Superior temporal gyrus (tissue), 1 donor: ENCODE data around the gene FBP1.

Source experiments
- DNase-seq: peaks from one replicate; pipeline ENCODE4 v3.0.0-alpha.2; 2016; ENCODE audit errors: extremely low spot score

Gene FBP1

DNA sequence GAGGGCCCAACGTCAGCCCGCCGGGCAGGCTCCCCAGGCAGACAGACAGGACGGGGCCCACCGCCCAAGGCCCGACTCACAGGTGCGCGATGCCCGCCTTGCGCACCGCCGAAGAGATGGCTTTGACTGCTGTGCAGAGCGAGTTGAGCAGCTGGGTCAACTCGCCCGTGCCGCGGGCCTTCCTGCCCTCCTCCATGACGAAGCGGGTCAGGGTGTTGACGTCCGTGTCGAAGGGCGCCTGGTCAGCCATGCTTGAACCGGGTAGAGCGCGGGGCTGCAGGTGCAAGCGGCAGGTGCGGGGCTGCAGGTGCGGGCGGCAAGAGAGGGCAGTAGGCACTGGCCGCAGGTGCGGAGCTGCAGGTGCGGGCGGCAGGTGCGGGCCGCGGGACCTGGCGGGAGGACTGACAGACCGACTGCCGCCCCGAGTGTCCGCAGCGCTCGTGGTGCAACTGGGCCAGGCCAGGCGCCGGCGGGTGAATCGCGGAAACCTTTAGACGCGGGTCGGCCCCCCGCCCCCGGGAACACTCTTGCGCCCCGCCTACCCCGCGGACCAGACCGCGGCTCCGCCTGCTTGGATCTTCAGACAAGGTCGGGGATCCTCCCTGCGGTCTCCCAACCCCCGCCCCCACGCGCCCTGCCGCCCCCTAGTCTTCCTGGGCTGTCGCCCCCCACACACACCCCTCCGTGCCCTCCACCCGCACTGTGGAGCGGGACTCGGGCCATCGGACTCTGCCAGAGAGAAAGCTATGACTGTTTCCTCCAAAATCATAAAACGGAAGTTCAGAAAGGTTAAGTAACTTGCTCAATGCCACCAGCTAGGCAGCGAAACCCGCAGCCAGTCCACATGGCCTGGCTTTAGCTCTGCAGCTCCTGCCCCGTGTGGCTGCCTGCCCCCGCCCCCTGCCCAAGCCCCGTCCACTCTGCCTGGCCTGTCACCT lies at the start of gene FBP1:
Gene FBP1 (minus strand): TSS at position 458 of the 938 bp plus-strand sequence. CDS start 208 bp downstream, at position 250.
- DNase-seq, result no peak

DNA sequence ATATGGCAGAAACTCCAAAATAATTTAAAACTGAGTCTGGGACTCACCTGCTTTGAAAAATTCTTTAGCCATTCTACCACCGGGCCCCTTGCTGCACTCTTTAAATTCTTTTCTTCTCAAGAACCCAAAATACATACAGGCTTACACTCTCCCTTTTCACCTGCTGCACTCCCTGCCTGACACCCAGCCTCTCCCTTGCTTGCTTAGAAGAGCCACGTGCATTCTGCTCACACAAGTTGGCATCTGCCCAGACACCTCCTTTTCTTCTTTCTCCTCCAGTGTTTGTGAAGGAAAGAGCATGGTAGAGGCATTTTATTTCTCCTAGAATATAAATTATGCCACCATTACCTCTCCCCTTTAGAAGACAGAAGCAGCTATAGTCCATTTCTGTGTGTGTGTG lies 48.1 kb upstream of the FBP1 start:
- DNase-seq, result no peak

DNA sequence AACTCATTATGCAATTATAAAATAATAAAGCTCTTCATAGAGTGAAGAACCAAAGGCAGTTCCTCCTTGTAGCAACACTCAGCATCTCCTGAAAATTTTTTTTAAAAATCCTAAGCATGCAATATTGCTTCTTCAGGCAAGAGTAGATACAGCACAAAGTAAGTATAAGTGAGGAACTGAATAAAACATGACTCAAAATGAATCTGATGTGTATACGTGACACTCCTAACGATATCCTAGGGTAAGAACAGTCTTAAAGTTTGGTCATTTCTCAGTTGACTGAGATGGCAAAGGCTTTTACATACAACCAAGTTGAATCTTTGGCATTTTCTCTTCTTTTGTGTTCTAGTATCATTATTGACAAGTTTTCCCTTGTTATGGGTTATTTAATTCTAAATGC lies 46.0 kb upstream of the FBP1 start:
- DNase-seq, result no peak

DNA sequence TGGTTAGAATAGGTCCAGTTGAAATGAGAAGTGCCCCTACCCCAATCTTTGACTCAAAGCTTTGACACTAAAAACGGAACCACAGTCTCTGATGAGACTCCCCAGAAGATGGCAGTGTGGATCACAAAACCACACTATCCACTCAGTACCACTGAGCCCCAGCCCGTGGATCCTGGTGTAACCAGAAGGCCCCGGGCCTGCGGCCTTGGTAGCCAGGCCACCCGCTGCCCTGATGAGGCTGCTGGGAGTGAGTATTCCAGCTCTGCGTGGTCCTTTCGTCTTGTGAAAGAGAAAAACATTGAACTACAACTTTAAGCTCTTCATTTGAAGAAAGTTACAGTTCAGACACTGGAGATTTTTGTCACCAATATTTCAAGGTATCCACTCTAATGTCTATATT lies 42.2 kb upstream of the FBP1 start:
- DNase-seq, result peak; percentile 94

DNA sequence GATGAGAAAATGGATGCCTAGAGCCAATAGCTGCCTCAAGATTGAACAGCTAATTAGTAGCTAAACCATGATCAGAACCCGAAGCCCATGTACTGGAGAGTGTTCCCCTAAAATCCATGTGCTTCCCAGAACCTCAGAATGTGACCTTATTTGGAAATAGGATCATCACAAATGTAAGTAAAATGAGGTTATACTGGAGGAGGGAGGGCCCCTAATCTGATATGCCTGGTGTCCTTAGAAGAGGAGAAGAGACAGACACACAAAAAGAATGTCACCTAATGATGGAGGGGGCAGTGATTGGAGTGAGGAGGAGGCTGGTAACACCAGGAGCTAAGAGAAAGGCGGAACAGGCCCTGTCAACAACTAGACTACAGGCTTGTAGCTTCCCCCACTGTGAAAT lies 41.3 kb upstream of the FBP1 start:
- DNase-seq, result peak; percentile 4

DNA sequence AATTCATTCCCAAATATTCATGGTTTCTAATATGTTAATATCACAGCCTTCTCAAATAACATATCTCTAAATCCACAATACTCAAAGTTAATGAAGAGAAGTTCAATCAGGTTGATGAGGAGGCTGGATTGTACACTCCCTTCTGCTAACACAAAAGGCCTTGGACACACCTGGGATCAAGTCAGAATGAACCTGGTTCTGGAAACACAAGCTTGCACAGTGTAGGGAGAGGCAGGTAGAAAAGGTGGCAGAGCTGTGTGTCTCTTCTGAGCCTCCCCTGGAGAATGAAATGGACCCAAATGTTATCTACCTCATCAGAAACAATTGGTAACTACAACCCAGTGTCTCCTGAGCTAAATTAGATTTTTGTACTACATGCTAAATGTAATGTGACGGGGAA lies 40.7 kb upstream of the FBP1 start:
- peak; percentile 3 for DNase-seq

DNA sequence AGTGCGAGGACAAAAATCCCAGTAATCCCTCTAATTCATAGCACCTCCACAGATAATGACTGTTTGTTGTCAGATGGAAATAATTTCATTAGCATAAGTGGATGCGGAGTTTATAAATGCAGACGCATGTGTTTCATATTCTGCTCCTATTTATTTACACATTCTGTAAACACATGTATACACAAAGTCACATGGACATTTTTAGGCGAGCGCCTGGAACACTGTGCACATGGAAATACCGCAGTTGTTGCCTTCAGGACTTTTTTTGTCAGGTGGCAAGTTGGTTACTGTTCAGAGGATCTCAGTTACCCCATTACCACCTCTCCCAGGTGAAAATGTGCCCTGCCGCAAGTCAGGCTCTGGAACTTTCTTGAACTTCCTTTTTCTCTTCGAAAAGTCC lies 40.3 kb upstream of the FBP1 start:
- DNase-seq, result peak; percentile 3

DNA sequence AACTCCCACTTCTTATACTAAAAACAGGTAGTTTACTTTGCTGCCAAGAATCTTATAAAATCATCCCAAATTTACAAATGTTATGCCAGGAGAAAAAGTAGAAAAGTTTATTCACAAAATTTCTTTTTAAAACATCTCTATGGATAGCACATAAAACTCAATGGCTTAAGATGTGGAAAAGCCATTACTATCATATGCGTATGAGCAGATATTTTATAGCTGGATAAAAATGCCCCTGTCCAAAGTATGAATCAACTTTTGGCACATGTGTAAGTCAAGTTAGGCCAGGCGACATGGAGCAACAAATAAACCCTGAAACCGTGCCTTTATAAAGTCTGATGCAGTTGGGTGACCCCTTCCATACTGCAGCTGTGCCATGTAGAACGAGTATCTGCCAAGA lies 38.6 kb upstream of the FBP1 start:
- DNase-seq, result peak; percentile 26

DNA sequence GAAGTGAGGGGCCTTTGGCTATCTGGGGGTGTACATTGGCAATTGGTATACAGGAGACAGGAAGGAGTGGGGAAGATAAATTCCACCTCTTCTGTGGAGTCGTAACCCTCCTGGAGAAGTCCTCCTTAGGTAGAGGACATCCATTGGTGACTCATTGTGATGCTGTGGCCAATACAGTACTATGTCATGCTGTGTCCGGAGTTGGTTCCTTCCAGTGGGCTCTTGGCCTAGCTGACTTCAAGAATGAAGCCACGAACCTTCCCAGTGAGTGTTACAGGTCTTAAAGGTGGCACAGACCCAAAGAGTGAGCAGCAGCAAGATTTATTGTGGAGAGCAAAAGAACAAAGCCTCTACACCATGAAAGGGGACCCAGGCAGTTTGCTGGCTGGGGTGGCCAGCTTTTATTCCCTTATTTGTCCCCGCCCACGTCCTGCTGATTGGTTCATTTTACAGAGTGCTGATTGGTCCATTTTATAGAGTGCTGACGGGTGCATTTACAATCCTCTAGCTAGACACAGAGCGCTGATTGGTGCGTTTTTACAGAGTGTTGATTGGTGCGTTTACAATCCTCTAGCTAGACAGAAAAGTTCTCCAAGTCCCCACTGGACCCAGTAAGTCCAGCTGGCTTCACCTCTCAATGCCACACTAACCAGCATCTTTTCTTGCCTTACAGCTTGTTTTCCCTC lies 37.3 kb upstream of the FBP1 start:
- no peak for DNase-seq

DNA sequence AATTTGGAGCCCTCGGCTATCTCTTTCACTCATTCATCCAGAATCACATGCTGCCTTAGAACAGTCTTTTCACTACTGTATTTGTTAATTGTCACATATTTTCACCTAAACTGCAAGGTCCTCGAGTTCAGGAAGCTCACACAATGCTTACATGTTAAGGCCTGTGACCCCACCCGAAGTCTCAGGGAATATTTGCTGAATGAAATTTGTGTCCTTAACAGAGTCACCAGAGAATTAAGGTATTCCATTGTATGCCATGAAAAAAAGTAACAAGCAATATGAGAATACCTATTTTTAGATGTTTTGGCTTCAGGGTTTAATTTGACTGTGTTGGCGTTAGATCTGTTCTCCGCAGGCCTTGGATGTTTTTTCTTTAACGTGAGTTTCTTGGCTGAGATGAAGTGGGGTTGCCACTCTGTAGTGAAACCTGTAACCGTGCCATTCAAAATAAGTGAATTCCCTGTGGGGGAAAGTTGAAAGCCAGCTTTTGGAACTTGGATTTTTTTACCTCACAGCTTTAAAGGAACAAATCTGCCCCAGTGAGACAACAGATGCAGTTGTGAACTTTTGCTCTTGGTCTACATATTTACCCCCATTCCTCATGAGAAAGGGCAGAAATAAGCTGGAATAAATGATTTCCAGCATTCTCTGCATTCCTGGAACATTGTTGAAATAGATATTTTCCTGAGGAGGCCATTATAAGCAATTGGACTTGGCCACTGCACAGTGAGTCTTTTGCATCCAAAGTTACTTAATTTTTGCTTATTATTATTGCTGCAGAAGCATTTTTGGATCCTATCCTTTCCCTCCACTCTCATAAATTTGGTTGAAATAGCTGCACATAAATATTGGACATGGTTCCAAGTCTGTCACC lies 35.9 kb upstream of the FBP1 start:
- peak; percentile 9 for DNase-seq

DNA sequence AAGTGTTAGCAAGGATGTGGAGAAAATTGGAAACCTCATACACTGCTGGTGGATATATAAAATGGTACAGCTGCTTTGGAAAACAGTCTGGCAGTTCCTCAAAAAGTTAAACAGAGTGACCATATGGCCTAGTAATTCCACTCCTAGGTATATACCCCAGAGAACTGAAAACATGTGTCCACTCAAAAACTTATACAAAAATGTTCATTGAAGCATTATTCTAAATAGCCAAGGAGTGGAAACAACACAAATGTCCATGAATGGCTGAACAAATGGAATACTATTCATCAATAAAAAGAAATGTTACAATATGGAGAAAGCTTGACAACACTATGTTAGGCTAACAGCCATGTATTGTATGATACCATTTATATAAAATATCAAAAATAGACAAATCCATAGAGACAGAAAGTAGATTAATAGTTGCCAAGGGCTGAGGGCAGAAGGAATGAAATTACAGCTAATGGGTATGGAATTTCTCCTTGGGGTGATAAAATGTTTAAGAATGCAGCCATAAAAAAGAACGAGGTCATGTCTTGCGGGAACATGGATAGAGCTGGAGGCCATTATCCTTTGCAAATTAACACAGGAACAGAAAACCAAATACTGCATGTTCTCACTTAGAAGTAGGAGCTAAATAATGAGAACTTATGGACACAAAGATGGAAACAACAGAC lies 33.6 kb upstream of the FBP1 start:
- peak; percentile 2 for DNase-seq

DNA sequence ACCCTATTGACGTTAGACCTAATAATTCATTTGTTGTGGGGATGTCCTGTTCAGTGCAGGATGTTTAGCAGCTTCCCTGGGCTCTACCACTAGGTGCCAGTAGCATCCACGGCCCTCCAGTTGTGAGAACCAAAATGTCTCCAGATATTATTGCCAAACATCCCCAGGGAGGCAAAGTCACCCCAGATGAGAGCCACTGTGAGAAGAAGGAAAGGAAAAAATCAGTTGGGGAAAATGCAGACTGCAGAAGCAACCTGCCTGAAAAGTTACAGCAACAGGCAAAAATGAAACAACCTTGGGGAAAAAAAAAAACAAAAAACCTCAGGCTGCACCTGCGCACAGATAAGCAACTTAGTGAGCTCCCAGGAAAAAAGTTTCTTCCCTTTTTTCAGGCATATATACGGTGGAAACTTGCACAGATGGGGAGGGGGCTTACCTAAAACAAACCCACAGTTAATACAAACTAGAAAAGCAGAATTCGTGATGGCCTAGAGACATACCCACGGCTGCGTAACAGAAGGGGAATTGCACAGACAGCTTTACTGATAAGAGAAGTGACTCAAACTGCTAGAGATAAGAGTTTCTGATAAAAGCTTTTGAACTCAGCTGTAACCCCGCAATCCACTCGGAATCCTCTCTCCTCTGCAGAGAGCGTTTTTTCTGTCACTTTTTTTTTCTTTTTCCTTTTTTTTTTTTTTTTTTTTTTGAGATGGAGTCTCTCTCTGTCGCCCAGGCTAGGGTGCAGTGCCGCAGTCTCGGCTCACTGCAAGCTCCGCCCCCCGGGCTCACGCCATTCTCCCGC lies 29.8 kb upstream of the FBP1 start:
- peak; percentile 74 for DNase-seq

DNA sequence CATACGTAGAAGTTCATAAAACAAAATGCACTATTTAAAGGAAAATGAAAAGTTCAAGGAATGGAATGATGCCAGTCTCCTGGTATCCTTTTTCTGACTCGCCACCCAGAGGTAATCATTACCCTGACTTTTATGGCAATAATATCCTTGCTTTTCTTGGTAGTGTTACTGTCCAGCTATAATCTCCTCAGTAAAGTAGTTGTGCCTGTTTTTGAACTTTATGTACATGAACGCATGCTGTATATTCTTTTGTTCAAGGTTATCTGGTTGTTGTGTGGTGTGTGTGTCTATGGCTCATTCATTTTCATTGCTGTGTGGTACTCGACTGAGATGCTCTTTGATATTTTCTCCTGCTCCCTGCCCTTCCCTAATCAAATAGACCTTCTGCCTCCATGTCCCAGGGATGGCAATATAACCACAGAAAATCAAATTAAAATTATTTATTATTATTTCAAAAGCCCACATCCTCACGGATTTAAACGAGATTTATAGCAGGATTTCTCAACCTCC lies 29.2 kb upstream of the FBP1 start:
- DNase-seq, result no peak

DNA sequence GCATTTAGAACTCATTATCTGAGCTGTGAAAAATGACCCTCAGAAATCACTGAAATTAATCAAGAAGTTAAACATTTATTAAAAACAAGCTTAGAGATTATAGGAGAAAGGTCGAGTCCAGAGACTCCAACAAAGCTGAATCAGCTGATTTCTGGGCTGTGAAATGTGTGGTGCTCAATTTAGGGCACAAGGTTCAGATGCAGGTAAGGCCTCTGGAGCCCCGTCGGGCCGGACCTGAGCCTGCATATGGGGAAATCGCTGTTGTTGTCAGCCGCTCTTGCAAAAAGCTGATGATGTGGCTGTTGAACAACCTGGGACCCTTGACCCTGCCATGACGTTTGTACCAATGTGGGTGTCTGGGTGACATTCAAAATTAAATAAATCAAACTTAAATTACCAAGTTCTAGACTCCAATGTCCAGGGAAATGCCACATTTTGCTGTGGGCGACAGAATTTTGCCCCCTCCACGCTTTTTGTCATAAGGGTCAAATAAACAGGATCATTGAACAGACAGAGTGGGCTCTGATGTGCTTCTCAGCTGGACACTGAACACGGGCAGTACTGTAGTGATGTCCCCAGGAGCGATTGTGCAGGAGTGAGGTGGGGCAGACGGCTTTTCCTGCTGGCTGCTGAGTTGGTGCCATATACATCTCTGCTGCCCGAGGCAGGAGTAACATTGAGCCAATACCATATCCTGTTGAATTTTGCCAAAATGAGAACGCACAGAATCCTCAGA lies 27.2 kb upstream of the FBP1 start:
- no peak for DNase-seq

DNA sequence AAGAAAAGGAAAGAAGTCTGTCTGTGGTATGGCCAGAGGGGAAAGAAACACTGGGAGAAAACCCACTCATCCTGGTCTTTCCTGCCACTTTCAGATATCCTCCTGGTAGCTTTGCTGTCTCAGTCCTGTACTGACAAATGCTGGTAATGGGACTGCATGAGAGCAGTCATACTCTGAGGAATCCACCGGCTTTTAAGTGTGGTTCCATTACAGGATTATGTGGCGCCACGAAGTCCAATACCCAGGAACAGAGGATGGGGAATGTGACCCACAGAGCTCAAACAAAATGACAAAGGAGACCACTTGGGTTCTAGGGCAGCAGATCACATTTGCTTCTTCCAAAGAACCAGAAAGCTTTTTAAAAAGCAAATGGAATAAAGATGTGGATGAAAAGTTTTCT lies 26.3 kb upstream of the FBP1 start:
- no peak for DNase-seq

DNA sequence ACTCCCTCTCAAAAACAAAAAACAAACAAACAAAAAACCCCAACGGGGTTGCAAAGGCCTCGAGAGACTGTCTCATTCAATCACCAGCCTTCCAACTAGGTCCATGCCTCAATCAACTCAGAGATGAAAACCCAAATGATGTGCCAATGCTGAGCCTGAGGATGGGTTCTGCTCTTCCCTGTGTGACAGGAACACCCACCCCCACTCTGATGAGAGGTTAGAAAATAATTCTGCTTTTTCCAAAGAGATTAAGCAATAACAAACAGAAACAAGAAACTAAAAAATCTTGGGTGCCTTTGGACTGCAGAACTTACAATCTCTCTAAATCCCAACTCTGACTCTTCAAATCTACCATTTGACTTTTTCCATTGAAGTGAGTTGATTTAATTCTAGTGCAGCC lies 25.5 kb upstream of the FBP1 start:
- no peak for DNase-seq

DNA sequence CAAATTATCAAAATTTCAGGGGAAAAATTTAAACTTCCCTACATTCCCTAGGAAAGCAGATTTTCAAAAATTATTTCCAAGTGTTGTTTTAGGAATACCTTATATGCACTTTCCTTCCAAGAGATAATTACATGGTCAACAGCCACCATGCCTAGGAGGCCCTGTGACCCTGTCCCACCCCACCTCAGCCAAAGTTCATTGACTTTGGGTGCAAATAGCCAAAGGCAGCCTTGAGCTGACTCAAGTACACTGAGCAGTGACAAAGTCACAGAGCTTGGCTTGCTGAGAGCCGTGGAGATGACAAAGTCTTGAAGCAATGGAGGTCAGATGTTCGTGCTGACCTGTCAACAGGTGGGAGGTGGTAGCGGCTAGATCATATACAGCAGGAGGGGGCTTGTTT lies 24.3 kb upstream of the FBP1 start:
- DNase-seq, result no peak

DNA sequence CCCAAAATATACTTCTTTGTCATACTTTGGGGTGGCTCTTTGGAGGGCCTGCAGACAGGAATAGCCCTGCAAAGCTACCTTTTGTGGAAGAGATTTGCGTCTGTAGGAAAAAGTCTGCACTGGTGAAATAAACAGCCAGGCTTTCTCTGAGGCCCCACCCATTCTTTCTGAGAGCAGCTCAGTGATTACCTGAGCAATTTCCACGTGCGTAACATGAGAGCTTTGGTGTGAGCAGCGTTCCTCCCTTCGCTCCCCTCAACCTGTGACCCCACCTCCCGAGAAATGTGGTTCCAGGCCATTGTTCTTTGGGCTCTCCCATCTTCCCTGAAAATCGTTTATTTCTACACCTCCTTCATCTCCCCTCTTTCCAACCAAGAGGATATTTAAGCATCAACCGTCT lies 23.8 kb upstream of the FBP1 start:
- no peak for DNase-seq

DNA sequence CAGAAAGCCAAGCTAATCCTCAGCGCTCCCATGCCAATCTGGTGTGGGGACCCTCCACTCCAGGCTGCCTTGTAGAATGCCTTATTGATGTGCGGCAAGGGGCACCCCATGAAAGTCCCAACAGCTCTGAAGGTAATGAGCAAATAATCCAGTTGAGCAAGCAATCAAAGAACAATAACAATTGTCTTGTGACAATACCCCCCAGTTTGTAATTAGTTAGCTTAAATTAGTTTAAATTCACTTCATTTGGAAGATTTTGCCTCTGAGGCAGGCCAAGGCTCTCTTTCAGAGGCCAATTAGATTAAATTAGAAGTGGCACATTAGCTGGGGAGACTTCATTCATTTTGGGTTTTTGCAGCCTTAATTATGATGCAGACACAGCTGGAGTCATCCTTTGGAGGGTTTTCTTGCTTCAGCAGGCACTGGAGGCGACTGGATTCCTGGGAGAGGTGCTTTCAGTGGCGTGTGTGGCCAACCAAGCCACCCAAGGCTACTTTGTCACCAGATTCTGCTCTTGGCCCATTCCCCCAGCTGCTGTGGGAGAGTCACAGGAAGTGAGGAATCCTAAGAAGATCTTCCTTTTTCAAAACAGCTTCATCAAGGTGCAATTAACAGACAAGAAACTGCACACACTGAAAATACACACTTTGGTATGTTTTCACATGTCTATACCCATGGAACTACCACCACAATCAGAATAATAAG lies 17.9 kb upstream of the FBP1 start:
- DNase-seq, result no peak
